ENCODE results near the gene SOX6.
"Not testable (repeated sequence)": the region's sequence is repeated elsewhere in the genome, so short reads cannot be mapped to it uniquely, and the experiment has no call there.

SOX6 gene

DNA sequence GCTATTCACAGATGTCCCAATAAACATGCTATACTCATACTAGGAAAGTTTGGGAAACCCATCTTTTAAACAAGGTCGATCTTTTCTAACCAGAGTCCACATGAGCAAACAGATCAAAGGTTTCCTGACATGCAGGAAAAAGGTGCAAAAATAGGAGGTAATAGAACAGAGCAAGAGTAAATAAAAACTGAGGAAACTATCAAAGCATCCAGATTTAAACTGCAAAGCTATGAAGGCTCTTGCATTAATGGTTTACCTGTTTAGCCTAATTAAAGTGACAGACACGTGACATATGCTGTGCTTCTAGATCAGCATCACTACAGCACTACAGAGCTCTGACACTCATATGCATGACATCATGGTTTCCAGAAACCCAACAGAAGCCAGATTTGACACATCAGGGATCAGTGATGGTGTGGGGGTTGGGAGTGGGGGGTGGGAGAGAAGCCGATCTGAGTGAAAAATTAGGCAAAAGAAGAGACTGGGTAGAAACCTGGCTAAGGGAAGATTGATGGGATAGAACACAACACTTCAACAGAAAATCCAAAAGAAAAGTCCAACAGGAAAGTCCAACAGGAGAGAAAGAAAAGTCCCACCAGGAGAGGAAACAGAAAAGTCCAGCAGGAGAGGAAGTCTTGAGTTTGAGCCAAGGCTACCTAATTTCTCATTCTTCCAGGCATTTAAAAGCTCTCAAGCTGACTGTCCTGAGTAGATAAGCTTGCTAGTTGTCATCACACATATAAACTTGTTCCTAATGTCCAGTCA lies 262.3 kb downstream of the SOX6 start:
- DNase-seq = no peak

DNA sequence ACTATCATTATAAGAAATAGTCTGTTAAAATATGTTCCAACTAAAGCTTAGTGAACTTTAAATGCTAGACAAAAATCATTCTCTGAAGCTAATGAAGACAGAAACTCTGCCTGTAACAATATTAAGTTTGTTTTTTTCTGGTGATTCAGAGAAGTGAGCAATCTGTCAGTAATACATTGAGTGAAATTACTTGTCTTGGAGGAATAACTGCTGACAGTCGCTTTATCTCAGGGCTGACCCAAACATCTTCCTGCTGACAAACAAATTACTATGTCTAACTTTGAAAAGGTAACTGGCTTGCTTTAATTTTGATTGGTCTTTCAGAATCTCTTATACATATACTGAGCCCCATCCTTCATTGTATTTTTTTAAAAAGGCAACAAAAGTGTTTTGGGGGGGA lies 264.5 kb downstream of the SOX6 start:
- no peak for DNase-seq
- Mint-ChIP-seq H3K27me3 (no peaks in the 10 kb centered on the region), H3K9me3 (no peaks in the 10 kb centered on the region), H3K4me3 (no peak overlapping the region), H3K27ac (no peak overlapping the region), H3K4me1 (no peaks in the 10 kb centered on the region), H3K36me3 (ENCODE audit: low read depth) (no peaks in the 10 kb centered on the region)
- ATAC-seq = no peak

More for the DNA sequence above, 262.3 kb downstream of the SOX6 start:
- Mint-ChIP-seq H3K4me3 (no peak overlapping the region), H3K9me3 (no peaks in the 10 kb centered on the region), H3K4me1 (no peaks in the 10 kb centered on the region), H3K27ac (no peak overlapping the region), H3K36me3 (ENCODE audit: low read depth) (no peaks in the 10 kb centered on the region), H3K27me3 (no peaks in the 10 kb centered on the region)
- no peak for ATAC-seq

DNA sequence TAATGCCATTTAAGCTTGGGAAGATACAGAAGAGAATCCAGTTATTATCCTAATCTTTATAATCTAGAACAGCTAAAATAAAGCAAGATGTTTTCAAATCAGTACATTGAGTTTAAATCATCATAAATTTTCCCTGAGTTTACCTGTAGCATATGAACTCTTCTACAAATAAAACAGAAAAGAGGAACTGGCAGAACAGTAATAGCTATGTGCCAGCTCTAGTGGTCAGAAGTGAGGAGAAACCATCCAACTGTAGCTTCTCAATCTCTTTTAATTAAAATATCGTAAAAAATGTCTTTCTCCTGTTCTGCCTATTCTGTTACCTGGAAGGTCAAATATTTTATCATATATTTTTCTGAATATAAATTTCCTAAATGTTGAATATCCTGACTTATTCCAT lies 266.9 kb downstream of the SOX6 start:
- Mint-ChIP-seq H3K4me3 (no peak overlapping the region), H3K27ac (no peak overlapping the region), H3K27me3 (no peaks in the 10 kb centered on the region), H3K4me1 (no peaks in the 10 kb centered on the region), H3K9me3 (no peaks in the 10 kb centered on the region), H3K36me3 (ENCODE audit: low read depth) (no peaks in the 10 kb centered on the region)
- ATAC-seq (no peak), DNase-seq (no peak)

DNA sequence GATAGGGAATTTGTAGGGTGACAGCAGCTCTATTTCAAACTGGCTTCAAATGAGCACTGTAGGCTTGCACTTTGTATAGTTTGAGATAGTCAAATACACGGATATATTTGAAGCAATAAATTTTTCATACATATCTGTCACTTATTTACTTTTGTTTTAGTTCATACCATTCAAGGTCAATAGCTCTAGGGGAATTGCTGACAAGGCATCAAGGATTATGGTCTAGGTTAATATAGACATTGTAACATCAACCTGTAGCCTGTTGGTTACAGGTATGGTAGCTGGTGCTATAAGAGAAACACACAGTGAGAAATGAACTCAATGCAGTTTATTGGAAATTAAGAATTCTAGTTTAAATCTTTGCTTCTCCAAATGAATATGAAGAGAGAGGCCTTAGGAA lies 267.6 kb downstream of the SOX6 start:
- Mint-ChIP-seq H3K27me3 (no peaks in the 10 kb centered on the region), H3K9me3 (no peaks in the 10 kb centered on the region), H3K27ac (no peak overlapping the region), H3K36me3 (ENCODE audit: low read depth) (no peaks in the 10 kb centered on the region), H3K4me3 (no peak overlapping the region), H3K4me1 (no peaks in the 10 kb centered on the region)
- DNase-seq (no peak), ATAC-seq (no peak)

DNA sequence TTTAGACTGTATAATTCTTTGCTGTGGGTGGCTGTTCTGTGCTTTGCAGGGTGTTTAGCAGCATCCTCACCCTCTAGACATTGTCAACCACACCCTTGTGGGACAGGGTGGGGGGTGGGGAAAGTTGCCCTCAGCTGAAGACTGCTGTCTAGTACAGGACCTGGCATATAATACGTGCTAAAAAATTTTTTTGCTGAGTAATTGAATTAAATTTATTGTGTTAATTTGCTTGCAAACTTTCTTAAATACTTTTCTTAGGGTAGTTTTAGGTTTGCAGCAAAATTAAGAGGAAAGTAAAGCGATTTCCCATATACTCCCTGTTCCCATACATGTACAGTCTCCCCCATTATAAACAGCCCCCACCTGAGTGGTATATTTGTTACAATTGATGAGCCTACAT lies 268.5 kb downstream of the SOX6 start:
- H3K4me1 Mint-ChIP-seq = no peaks in the 10 kb centered on the region
- no peak overlapping the region for H3K4me3 Mint-ChIP-seq
- DNase-seq (no peak), ATAC-seq (no peak)
- H3K9me3 Mint-ChIP-seq = no peaks in the 10 kb centered on the region
- H3K27me3 Mint-ChIP-seq = no peaks in the 10 kb centered on the region
- no peaks in the 10 kb centered on the region for H3K36me3 Mint-ChIP-seq (ENCODE audit: low read depth)
- H3K27ac Mint-ChIP-seq = no peak overlapping the region

DNA sequence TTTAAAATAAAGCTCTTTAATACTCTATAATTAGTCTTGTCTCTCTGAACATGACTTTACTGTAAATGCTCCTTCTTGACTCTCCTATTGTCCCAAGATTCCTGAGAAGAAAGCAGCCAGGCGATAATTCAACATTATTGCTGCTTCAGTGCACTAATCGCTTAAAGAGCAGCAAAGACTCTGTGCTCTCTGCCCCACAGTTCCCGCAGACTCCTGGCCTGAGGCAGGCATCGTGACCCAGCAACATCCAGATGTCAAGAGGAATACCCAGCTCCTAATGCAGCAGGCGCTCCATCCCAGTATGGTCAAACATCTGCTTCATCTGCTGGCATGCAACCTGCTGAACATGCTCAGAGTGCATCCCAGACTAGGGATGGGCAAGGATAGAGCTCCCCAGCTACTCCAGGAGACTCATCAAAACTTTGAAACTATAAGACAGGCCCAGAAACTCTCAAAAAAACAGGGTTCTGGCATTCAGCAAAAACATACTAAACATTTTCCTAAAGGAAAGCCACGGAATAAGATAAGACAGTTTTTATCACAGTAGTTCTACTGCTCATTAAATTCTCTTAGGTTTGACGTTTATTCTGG lies 270.0 kb downstream of the SOX6 start:
- no peak for ATAC-seq
- DNase-seq = no peak
- Mint-ChIP-seq H3K9me3 (no peaks in the 10 kb centered on the region), H3K4me3 (no peak overlapping the region), H3K36me3 (ENCODE audit: low read depth) (no peaks in the 10 kb centered on the region), H3K27ac (no peak overlapping the region), H3K27me3 (no peaks in the 10 kb centered on the region), H3K4me1 (no peaks in the 10 kb centered on the region)

DNA sequence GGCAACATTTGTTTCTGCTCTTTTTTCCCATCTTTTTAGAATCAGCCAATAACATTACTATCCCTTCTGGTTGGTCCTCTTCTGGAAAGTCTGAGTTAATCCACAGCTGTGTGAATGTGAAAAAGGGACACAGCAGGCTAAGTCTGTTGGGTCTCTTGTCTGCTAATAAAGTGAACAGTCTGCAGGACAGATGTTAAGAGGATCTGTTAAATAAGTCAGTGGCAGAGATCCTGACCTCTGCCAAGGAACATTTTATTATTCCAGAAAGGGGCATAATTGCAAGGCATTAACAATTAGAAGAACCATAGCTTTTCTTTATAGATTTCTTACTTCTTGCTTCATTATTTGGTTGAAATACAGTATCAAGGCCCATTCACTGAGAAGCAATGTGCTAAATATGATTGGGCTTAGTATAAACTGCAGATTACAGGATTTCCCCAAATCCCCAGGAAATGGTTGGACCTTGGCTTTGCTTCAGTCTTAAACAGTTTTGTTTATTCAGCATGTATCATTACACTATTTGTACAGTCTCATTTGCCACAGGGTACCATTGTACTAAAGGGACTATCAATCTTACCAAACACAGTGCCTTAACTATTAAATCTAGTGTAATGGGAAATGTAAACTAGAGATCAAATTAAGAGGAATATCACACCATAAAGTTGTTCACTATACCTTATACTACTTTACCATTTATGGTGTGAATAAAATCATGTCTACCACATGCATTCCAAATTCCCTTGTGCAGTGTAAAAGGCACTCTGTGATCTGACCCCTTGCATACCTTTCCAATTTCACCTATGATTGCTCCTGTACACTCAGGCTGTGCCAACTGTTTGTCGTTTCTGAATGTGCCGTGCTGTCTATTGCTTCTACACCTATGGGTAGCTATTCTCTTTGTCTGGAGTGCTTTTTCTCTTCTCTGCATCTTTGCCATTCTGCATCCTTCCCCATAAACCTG lies 274.0 kb downstream of the SOX6 start:
- ATAC-seq = no peak
- H3K27ac Mint-ChIP-seq = no peak overlapping the region
- no peaks in the 10 kb centered on the region for H3K27me3 Mint-ChIP-seq

DNA sequence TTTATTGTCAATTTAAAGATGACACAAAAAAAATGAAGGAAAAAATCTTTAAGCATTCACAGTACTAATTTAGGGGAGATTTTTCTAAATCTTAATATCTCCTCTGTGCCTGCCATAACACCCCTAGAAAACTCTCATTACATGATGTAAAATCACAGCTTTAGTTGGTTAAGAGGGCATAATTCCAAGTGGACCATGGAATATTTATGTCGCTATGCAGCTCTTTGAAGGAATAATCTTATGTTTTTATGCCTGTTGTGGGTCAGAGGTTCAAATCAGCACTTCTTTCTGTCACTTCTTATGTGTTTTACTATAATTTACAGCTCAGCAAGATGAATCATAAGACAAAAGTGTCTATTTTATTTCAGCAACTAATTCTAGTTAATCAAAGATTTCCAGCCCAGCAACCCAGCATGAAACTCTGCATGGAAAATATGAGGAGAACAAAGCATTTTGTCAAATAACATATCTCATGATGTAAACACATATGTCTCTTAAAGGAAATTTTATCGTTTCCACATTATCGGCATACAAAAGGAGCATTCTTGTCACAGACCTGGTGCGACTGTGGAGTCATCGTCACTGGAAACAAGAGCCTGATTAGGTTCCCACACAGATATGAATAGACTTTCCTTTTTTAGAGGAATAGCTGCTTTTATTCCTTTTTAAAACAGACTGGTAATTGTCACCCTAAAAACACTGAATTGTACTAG lies 274.8 kb downstream of the SOX6 start:
- H3K4me1 Mint-ChIP-seq = no peaks in the 10 kb centered on the region
- H3K27me3 Mint-ChIP-seq = no peaks in the 10 kb centered on the region
- H3K36me3 Mint-ChIP-seq (ENCODE audit: low read depth) = no peaks in the 10 kb centered on the region
- DNase-seq = no peak
- no peak overlapping the region for H3K27ac Mint-ChIP-seq
- H3K4me3 Mint-ChIP-seq = no peak overlapping the region
- H3K9me3 Mint-ChIP-seq = peaks cover 4% of the 10 kb centered on the region
- ATAC-seq = no peak

More for the DNA sequence above, 274.0 kb downstream of the SOX6 start:
- no peak for DNase-seq
- Mint-ChIP-seq H3K36me3 (ENCODE audit: low read depth) (no peaks in the 10 kb centered on the region), H3K4me1 (no peaks in the 10 kb centered on the region), H3K4me3 (no peak overlapping the region), H3K9me3 (peaks cover 2% of the 10 kb centered on the region)

DNA sequence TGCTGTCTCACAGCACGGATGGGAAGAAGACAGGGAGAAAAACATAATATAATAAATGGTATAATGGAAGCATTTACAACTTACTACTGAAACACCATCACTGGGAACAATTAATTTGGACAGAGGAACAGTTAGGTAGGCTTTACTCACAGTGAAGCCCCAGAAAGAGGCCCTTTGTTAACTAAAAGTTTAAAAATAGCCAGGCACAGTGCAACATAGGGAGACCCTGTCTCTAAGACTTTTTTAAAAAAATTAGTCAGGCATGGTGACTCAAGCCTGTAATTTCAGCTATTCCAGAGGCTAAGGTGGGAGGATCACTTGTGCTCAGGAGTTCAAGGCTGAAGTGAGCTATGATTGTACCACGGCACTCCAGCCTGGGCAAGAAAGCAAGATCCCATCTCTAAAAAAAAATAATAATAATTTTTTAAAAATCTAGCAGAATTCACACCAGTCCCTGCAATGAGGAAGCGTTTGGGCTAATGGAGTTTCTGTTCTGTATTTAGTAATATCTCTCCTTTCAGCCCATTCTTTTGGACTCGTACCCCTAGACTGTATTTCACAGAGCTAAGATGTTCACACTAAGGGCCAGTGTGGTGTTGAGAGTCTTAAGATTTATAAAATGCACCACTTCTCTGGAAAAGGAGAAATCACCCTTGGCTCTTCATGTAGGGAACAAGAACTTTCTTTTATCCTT lies 275.5 kb downstream of the SOX6 start:
- no peaks in the 10 kb centered on the region for H3K36me3 Mint-ChIP-seq (ENCODE audit: low read depth)
- no peak overlapping the region for H3K27ac Mint-ChIP-seq
- DNase-seq (no peak), ATAC-seq (no peak)
- peaks cover 7% of the 10 kb centered on the region for H3K9me3 Mint-ChIP-seq
- H3K4me3 Mint-ChIP-seq = no peak overlapping the region
- no peaks in the 10 kb centered on the region for H3K4me1 Mint-ChIP-seq
- H3K27me3 Mint-ChIP-seq = no peaks in the 10 kb centered on the region

DNA sequence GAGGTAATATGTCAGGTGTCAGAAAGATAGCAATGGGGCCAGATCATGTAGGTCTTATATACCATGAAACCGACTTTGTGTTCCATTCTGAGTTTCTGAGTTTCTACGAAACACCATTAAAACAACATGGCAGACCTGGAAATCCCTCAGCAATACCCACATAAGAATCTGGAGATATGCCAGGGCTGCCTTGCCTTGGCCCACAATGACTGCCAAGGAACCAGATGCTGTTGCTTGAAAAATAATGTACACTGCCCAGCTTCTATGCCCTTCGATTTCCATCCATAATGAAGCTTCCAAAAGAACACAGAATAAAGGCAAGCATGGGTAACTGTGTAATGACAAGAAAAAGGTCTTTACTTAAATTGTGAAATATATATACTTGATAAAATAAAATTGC lies 277.4 kb downstream of the SOX6 start:
- Mint-ChIP-seq H3K27ac (no peak overlapping the region), H3K9me3 (peaks cover 7% of the 10 kb centered on the region), H3K27me3 (no peaks in the 10 kb centered on the region), H3K4me3 (no peak overlapping the region), H3K4me1 (no peaks in the 10 kb centered on the region), H3K36me3 (ENCODE audit: low read depth) (no peaks in the 10 kb centered on the region)
- ATAC-seq (no peak), DNase-seq (no peak)

DNA sequence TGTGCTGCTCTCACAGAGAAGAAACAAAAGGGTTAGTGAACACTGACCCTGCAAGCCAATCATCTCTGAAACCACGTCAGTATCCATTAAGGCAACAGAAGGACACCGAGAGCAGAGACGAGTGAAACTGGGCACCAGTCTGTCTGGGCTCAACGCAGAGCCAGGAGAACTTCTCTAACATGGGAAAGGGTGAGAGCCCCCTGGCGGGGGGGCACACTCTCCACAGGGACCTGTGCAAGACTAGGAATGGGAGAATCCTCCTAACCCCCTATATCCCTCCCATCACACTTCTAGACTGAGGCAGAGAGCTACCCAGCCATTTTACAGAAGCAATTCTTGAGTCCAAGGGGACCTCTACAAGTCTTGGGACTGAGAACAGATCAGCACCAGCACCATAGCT lies 285.8 kb downstream of the SOX6 start:
- no peaks in the 10 kb centered on the region for H3K4me1 Mint-ChIP-seq
- no peaks in the 10 kb centered on the region for H3K27me3 Mint-ChIP-seq
- no peak for ATAC-seq

DNA sequence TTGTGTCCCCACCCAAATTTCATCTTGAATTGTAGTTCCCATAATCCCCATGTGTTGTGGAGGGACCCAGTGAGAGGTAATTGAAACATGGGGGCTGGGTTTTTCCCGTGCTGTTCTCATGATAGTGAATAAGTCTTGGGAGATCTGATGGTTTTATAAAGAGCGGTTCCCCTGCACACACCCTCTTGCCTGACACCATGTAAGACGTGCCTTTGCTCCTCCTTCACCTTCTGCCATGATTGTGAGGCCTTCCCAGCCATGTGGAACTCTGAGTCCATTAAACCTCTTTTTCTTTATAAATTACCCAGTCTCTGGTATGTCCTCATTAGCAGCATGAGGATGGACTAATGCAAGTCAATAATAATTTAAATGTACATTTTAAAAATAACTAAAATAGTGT lies 289.1 kb downstream of the SOX6 start:
- H3K9me3 Mint-ChIP-seq; H3K4me1 Mint-ChIP-seq; H3K36me3 Mint-ChIP-seq (ENCODE audit: low read depth); ATAC-seq; DNase-seq; H3K4me3 Mint-ChIP-seq; H3K27me3 Mint-ChIP-seq; H3K27ac Mint-ChIP-seq: not testable (repeated sequence)

More for the DNA sequence above, 285.8 kb downstream of the SOX6 start:
- no peak for DNase-seq
- H3K27ac Mint-ChIP-seq = no peak overlapping the region
- H3K4me3 Mint-ChIP-seq = no peak overlapping the region
- no peaks in the 10 kb centered on the region for H3K36me3 Mint-ChIP-seq (ENCODE audit: low read depth)
- peaks cover 11% of the 10 kb centered on the region for H3K9me3 Mint-ChIP-seq

DNA sequence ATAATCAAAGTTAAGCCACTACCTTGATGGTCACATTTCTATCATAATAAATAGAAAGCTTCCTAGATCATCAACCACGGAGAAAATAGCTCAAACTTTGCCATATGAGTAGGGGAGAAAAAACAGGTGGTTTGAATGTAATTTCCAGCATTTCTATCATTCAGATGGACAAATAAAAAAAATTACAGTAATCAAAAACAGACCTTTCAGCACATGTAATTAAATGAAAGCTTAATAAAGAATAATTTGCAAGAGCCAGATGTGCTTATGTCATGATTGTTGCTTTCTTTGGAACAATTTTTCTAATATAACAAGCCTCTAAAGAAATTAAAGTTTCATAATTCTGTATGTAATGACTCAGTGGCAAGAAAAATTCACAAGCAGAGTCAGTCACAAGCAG lies 297.0 kb downstream of the SOX6 start:
- Mint-ChIP-seq H3K4me3 (no peak overlapping the region), H3K36me3 (ENCODE audit: low read depth) (no peaks in the 10 kb centered on the region), H3K4me1 (no peaks in the 10 kb centered on the region), H3K27ac (no peak overlapping the region), H3K9me3 (no peaks in the 10 kb centered on the region), H3K27me3 (no peaks in the 10 kb centered on the region)
- ATAC-seq (no peak), DNase-seq (no peak)

DNA sequence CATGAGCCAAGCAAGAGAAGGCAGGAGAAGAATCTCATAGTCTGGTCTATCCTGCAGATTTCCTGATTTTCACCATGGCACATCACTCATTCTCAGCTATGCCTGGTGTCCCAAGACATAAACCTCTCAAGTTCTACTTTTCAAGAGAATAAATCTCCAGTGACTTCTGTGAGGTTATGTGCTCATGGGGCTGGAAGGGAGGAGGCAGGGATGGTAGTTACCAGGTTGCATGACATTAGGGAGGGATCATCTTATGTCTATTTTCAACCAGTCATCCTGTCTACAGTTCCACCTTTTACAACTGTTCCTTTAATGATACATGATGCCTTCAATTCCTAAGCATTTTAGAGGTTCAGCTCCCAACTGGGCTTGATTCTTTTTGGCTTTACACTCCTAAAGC lies 297.7 kb downstream of the SOX6 start:
- Mint-ChIP-seq H3K9me3 (no peaks in the 10 kb centered on the region), H3K27ac (no peak overlapping the region), H3K4me3 (no peak overlapping the region), H3K27me3 (no peaks in the 10 kb centered on the region), H3K36me3 (ENCODE audit: low read depth) (no peaks in the 10 kb centered on the region), H3K4me1 (no peaks in the 10 kb centered on the region)
- ATAC-seq = no peak
- DNase-seq = no peak

Data from activated naive CD8-positive, alpha-beta T cell treated with anti-CD3 and anti-CD28 coated beads, Interleukin-2, amount 50 U/mL, for 24 hours (primary cell).